KOPT-K1 (cell line): Measurements from ENCODE around the gene SCFD2.
"Not testable (repeated sequence)": the region's sequence is repeated elsewhere in the genome, so short reads cannot be mapped to it uniquely, and the experiment has no call there.

ENCODE experiments used
- H3K27ac ChIP-seq: fragments of 200-600 bp; sonication (generic); 2 replicates; pipeline ENCODE4 v1.5.1; 2016; ENCODE audit warnings: antibody characterized with exemption, mild to moderate bottlenecking, low read depth, low read length; ENCODE audit not compliant: poor library complexity, severe bottlenecking
- H3K36me3 ChIP-seq: fragments of 200-600 bp; sonication (generic); 2 replicates; pipeline ENCODE4 v1.5.1; 2017; ENCODE audit warnings: antibody characterized with exemption, mild to moderate bottlenecking, low read length, moderate library complexity; ENCODE audit not compliant: insufficient read depth
- H3K9me3 ChIP-seq: fragments of 200-600 bp; sonication (generic); 2 replicates; pipeline ENCODE4 v1.5.1; 2017; ENCODE audit warnings: antibody characterized with exemption, low read length, mild to moderate bottlenecking; ENCODE audit not compliant: insufficient read depth, poor library complexity, severe bottlenecking

The SCFD2 gene

DNA sequence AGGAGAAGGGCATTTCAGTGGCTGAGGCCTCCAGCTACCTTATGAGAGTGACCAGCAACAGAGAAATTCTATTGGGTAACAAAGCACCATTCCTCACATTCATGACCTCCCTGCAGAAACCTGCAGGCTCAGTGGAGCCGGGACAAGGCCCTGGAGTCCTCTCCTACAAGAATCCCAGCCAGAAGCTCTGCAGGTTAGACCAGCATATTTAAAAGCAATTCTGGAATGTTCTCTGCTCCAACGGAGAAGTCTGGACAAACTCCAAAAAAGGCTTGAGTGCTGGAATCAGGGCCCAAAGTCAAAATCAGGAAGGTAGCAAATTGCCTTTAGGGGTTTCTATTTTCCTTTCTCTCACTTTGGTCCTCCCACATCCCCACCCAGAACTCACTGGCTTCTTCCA is 202.9 kb downstream of the SCFD2 start:
- Histone ChIP-seq H3K9me3 (no peaks in the 10 kb centered on the region), H3K27ac (no peak overlapping the region), H3K36me3 (no peaks in the 10 kb centered on the region; the same call in 1 of the 2 replicates)

DNA sequence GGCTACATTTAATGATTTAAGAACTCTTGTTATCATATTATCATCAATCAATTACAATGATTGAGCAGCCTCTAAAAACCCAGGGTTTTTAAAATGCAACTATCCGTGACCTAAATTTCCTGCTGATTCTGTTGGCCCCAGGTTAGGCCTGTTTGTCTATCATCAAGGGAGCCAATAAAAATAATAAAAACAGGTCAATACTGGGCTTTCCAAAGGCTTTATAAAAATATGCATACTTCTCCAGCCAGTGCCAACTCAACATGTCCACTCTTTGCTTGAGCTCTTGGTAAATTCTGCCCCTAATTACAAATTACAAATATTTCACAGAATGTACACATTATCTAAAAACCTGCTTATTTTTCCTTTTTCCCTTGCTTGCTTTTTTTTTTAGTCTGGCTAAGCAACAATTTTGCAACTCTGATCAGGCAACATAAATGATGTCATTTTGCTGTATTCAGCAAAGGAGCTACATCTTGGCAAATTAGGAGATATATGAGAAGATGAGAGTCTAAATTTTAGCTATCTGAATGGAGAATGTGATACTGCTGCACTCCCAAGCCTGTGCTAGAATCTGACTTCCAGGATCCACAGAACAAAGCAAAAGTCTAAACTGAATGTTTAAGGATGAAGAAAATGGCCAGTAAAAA is 204.0 kb downstream of the SCFD2 start:
- no peaks in the 10 kb centered on the region for H3K9me3 ChIP-seq
- H3K36me3 ChIP-seq: no peaks in the 10 kb centered on the region; the same call in 1 of the 2 replicates
- no peak overlapping the region for H3K27ac ChIP-seq

DNA sequence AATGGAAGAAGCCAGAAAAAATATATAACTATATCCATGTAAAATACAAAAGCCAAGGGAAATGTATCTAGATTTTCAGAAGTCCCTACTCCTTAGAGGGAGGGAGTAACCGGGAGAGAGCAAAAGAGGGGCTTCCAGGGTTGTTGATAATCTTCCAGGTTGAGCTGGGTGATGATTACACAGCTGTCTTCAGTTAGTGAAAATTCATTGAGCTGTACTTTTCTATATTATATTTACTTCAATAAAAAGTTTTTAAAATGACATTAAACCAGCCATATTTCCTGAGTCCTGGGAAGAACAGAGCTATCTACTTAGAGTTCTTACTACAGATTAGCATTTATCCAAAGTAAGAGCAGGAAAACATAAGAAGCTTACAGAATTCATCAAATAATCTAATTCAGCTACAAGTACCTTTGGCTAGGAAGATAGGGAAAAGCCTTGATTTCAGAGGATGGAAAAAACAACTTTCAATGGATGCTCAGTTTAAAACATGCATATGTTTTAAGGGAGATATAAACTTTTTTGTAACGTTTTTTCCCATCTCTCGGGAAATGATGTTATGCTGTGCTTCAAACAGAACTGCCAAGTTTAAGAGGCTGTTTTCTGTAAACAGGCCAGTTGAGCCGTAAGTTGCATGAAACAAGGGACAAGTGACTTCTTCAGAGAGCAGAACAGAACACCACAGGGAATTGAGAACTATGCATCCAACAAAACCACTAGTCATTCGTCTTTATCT is 204.6 kb downstream of the SCFD2 start:
- H3K36me3 ChIP-seq: no peaks in the 10 kb centered on the region; the same call in 1 of the 2 replicates
- no peak overlapping the region for H3K27ac ChIP-seq
- no peaks in the 10 kb centered on the region for H3K9me3 ChIP-seq

DNA sequence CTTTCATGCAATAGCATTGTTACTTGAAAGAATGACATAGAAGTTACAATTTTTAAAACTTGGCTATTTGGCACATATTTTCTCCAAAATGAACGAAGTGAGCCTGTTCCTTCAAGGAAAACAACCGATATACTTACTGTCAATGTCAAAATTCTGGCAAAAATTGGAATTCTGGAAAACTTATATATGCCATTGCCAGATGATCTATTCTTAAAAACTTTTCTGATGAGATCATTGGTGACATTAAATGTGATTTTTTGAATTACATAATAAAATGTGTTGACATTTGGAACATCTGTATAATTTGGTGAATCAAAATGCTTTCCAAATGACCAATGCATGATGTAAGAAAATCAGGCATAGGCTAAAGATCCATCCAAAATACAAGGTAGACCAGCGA is 209.0 kb downstream of the SCFD2 start:
- H3K27ac ChIP-seq: no peak overlapping the region
- no peaks in the 10 kb centered on the region; the same call in 1 of the 2 replicates for H3K36me3 ChIP-seq
- peaks cover 30% of the 10 kb centered on the region for H3K9me3 ChIP-seq

DNA sequence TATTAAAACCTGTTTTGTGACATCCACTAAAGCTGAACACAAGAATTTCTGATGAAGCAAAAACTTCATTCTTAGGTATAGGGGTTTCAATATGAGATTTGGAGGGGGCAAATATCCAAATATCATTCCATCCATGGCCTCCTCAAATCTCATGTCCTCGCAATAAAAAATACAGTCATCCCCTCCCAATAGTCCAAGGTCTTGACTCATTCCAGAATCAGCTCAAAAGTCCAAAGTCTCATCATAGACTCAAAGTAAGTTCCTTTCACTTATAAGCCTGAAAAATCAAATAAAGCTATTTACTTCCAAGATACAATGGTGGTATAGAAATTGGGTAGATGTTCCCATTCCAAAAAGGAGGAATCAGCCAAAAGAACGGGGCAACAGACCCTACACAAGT is 213.4 kb downstream of the SCFD2 start:
- H3K27ac ChIP-seq: no peak overlapping the region
- no peaks in the 10 kb centered on the region; the same call in 1 of the 2 replicates for H3K36me3 ChIP-seq
- peaks cover 30% of the 10 kb centered on the region for H3K9me3 ChIP-seq

DNA sequence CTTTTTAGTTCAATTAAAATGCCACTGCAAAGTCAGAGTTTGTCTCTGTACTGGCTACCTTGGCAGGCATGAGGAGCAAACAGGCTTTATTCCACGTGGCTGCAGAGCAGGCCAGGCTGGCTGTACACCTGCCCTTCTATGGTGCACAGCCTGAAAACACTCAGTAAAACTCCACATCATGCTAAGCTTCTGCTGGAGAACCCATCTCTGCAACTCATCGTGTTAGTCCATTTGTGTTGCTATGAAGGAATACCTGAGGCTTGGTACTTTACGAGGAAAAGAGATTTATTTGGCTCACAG is 214.4 kb downstream of the SCFD2 start:
- H3K27ac ChIP-seq: no peak overlapping the region
- H3K9me3 ChIP-seq: peaks cover 30% of the 10 kb centered on the region
- no peaks in the 10 kb centered on the region; the same call in 1 of the 2 replicates for H3K36me3 ChIP-seq

DNA sequence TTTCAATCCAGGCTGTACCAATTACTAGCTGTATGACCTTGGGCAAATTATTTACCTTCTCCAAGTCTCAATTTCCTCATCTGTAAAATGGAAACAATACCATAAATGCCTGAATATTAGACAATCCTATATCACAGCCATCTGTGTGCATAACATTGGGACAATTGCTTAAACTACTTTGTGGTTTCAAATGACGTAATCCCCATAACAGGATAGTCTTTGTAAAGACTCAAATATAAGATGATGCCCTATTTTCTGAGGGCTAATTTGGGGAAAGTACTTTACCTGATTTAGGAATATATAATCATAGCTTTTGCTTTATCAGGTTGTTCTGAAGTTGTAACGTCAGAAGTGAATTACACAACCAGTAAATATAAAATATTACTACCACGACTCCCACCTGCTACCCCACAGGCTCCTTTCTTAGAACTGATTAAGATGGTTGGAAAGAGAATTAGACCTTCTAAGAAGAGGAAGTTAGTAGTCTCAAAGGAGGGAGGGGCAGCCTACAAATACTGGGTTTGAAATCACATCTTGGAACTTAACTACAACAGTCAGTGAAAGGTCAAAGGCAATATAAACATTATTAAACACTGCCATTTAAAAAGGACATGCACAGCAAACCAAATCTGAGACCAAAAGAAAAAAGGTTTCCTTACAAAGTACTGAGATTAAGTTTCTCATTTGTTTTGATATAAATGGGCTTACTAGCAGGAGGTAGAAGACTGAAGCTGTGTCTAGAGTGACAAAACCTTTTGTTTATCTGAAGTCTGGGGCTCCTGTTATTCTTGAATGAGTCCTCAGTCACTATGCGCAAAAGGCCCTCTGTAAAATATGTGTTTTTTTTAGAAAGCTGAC is 215.0 kb downstream of the SCFD2 start:
- peaks cover 28% of the 10 kb centered on the region for H3K9me3 ChIP-seq
- H3K27ac ChIP-seq: no peak overlapping the region
- no peaks in the 10 kb centered on the region; the same call in 1 of the 2 replicates for H3K36me3 ChIP-seq

DNA sequence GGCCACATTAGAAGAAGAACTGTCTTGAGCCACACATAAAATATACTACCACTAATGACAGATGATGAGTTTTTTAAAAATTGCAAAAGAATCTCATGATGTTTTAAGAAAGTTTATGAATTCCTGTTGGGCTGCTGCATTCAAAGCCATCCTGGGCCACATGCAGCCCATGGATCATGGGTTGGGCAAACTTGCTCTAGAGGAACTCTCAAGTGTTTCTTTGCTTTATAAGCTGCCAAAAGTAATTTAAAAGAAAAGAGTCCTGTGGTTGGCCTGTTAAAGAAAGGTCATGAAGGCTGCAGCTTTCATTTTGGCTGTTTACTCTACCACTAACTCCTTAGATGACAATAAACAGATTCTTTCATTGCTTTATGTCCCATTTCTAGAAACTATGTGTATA is 218.2 kb downstream of the SCFD2 start:
- H3K36me3 ChIP-seq: peaks cover 15% of the 10 kb centered on the region
- no peak overlapping the region for H3K27ac ChIP-seq
- H3K9me3 ChIP-seq: peaks cover 2% of the 10 kb centered on the region

DNA sequence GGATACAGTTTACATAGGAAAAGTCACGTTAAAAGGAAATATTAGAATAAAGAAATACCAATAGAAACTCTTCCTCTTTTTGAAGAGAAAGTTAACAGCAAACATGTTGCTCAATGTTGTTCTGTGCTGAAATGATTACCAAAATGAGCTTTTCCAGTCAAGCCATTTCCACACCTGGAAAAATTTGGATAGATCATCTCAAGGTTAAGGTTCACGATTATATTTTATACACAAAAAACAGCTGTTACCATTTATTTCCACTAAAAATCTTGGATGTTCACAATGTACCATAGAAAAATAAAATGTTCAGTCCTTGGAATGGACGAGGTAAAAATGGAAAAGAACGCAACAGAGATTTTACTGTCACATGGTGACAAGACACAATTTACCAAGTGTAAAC is 218.7 kb downstream of the SCFD2 start:
- H3K9me3 ChIP-seq: no peaks in the 10 kb centered on the region
- no peak overlapping the region for H3K27ac ChIP-seq
- peaks cover 15% of the 10 kb centered on the region for H3K36me3 ChIP-seq

DNA sequence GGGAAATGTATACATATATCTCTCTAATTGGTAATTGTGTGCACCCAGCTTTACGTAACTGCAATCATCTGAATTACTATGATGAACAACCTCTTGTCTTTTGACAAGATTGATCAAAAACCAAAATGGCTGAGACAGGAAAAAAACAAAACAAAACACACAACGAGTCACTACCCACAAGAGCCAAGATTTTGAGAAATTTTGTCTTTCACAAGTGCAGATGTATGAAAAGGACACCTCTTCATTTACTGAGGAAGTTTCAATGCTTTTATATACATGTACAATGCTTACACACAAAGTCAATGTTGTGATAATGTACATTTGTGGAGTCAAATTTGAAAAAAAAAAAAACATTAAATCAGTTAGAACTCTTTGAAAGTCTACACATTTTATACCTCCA is 224.6 kb downstream of the SCFD2 start:
- Histone ChIP-seq H3K27ac (no peak overlapping the region), H3K9me3 (no peaks in the 10 kb centered on the region), H3K36me3 (peaks cover 15% of the 10 kb centered on the region)

DNA sequence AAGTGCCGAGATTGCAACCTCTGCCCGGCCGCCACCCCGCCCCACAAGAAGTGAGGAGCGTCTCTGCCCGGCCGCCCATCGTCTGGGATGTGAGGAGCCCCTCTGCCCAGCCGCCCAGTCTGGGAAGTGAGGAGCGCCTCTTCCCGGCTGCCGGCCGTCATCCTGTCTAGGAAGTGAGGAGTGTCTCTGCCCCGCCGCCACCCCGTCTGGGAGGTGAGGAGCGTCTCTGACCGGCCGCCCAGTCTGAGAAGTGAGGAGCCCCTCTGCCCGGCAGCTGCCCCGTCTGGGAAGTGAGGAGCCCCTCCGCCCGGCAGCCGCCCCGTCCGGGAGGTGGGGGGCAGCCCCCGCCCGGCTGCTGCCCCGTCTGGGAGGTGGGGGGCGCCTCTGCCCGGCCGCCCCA is 226.6 kb downstream of the SCFD2 start:
- H3K9me3 ChIP-seq, H3K36me3 ChIP-seq, H3K27ac ChIP-seq: not testable (repeated sequence)

DNA sequence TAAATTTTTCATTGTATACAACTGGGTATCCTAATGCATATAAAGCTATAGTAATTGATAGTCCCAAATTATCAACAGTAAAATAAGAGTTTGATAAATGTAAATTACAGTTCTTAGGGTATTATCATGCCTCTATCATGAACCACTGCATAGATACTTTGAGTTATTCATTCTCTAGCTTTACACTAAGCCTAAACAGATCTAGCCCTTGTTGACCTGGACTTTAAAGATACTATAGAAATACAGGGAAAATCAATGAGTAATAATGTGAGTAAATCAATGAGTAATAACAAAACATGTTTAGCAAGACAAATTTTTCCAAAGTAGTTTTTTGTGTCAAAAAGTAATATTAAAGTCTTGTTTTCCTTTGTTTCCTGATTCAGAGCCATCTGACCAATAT is 228.4 kb downstream of the SCFD2 start:
- Histone ChIP-seq H3K27ac (no peak overlapping the region), H3K9me3 (no peaks in the 10 kb centered on the region), H3K36me3 (no peaks in the 10 kb centered on the region)

DNA sequence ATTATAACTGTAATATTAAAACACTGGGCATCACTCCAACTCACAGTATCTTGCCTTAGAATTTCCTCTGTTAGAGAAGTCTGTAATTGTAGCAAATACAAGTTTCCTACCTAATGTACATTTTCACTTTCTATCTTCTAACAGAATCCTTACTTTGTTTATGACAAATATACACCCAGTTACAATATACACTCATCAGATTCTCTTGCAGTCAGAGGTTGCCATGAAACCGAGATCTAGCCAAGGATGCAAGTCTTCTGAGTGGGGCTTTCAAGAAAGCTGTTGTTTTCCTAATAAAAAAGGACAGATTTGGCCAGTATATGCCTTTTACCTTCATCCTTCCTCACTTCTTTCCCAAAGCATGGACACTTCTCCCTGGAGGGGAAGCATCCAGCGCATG is 228.9 kb downstream of the SCFD2 start:
- no peak overlapping the region for H3K27ac ChIP-seq
- H3K36me3 ChIP-seq: no peaks in the 10 kb centered on the region; the same call in 1 of the 2 replicates
- no peaks in the 10 kb centered on the region for H3K9me3 ChIP-seq

DNA sequence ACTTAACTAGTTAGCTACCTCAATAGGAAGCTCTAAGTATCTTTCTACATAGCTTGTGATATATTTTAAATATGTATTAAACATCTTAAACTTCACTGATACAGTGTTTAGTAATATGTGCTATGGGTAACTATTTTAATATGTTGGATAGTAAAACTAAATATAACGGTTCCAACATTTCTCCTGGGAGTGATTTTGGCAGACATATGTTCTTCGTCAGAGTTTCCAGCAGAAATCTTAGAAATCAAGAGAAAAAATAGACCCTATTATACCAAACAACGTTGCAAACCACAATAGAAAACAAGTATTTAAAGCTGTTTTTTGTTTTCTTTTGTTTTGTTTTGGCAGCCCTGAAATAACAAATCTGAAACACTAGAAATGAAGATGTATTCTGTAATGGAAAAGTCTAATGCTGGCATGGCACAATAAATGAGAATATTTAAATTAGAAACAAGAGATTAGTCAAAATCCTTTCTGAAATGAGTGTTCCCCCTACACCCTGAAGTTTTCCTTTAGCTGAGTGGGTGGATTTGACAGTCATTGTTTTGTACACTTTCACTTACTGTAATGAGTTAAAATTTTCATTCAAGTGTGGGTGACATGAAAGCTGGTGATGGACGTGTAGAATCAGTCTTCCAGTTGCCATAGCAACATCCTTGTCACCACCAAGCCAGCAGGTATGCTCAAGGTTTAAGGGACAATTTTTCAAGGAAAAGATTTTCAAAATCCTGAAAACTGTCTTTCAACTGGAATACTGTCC is 233.5 kb downstream of the SCFD2 start:
- H3K9me3 ChIP-seq: no peaks in the 10 kb centered on the region
- no peak overlapping the region for H3K27ac ChIP-seq
- no peaks in the 10 kb centered on the region; the same call in 1 of the 2 replicates for H3K36me3 ChIP-seq

DNA sequence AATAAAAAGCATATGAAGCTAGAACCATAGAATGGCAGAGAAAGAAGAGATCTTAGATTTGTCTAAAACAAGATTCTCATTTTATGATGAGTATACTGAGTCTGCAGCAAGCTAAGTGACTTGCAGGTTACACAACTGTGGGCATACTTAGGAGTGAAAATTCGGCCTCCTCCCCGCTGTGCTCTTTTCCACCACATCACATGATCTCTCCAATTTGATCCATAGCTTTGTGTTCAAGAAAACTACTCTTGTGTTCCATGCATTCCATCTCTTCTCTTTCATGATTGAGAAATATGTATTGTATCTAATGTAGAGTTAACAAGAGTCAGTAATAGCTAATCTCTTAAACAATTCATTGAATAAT is 234.3 kb downstream of the SCFD2 start:
- no peak overlapping the region for H3K27ac ChIP-seq
- H3K36me3 ChIP-seq: no peaks in the 10 kb centered on the region; the same call in 1 of the 2 replicates

More for the DNA sequence above, 234.3 kb downstream of the SCFD2 start:
- no peaks in the 10 kb centered on the region for H3K9me3 ChIP-seq
